ENCODE measurements around the gene MORC3.

GRCh38 chr21:36420571-36421339 is 100.8 kb downstream of the MORC3 start:
- TF ChIP-seq POLR2AphosphoS5 (IDR thresholded peaks at IDR 0.05) (no peak), POLR2A (IDR thresholded peaks at IDR 0.05) (no peak), CTCF (IDR thresholded peaks at IDR 0.05 in 8 of 11, conservative IDR thresholded peaks at IDR 0.05 in 3 of 11) (no peak)
